IMR-90 (cell line): ENCODE measurements around the gene GNL2. TPM values are rescaled to one million over a fixed set of nuclear protein-coding genes. Genes with fewer than 3 reads are reported as not detected.
"Not testable (repeated sequence)": the region's sequence is repeated elsewhere in the genome, so short reads cannot be mapped to it uniquely, and the experiment has no call there.

Source experiments
- ATAC-seq: fragments of 200-7000 bp; cut with Tn5 transposase; 2 replicates; pipeline ENCODE4 v1.9.1; 2020; ENCODE audit warnings: low read depth, mild to moderate bottlenecking, moderate library complexity
- BruUV-seq: library from RNA; stranded (reverse); fragments of 400-500 nt; replicated peaks from 2 replicates; lab custom pipeline; 2021; lab: Mats Ljungman, UMichigan
- CTCF ChIA-PET: fragments of 300-600 bp; formaldehyde crosslinking; extraction: SDS; loops from one replicate; lab custom pipeline; 2021; ENCODE audit warnings: antibody characterized with exemption; lab: Yijun Ruan, JAX
- POLR2A ChIA-PET: fragments of 300-600 bp; sonication (Branson Sonifier 250); formaldehyde crosslinking; loops from one replicate; lab custom pipeline; 2022; ENCODE audit warnings: antibody characterized with exemption; ENCODE audit not compliant: unreplicated experiment; lab: Charles Lee
- DNase-seq: peaks from one replicate; pipeline ENCODE4 v3.0.0; 2013
- H2AFZ ChIP-seq: replicated peaks from 2 replicates; pipeline ENCODE3; 2013; ENCODE audit warnings: low read length, mild to moderate bottlenecking; ENCODE audit not compliant: poor library complexity
- H2AK5ac ChIP-seq: 2 replicates; pipeline ENCODE4 v1.6.1; 2013; ENCODE audit warnings: low read depth, low read length, inconsistent platforms
- H2AK9ac ChIP-seq: replicated peaks from 2 replicates; pipeline ENCODE3; 2013; ENCODE audit warnings: mild to moderate bottlenecking, low read depth, low read length, moderate library complexity; ENCODE audit not compliant: poor library complexity
- H2BK120ac ChIP-seq: 2 replicates; pipeline ENCODE4 v1.6.1; 2013; ENCODE audit warnings: low read depth, low read length, inconsistent platforms
- H2BK15ac ChIP-seq: 3 replicates; pipeline ENCODE4 v1.6.1; 2013; ENCODE audit warnings: low read depth, low read length, inconsistent platforms
- H2BK20ac ChIP-seq: 2 replicates; pipeline ENCODE4 v1.6.1; 2013; ENCODE audit warnings: low read depth, mild to moderate bottlenecking, inconsistent platforms, low read length, moderate library complexity
- H2BK5ac ChIP-seq: 2 replicates; pipeline ENCODE4 v1.6.1; 2013; ENCODE audit warnings: mild to moderate bottlenecking, low read depth, low read length, inconsistent platforms; ENCODE audit not compliant: poor library complexity, severe bottlenecking
- H3K14ac ChIP-seq: replicated peaks from 2 replicates; pipeline ENCODE4 v1.6.1; 2013; ENCODE audit warnings: low read depth, low read length, inconsistent platforms
- H3K18ac ChIP-seq: 2 replicates; pipeline ENCODE4 v1.6.1; 2013; ENCODE audit warnings: low read depth, low read length, control low read depth
- H3K23ac ChIP-seq: 2 replicates; pipeline ENCODE4 v1.6.1; 2013; ENCODE audit warnings: low read depth, low read length, inconsistent platforms
- H3K27ac ChIP-seq: 2 replicates; pipeline ENCODE4 v1.5.1; 2013; ENCODE audit warnings: mild to moderate bottlenecking, control low read depth, low read length; ENCODE audit not compliant: insufficient read depth
- H3K27me3 ChIP-seq: 2 replicates; pipeline ENCODE4 v1.6.1; 2013; ENCODE audit warnings: low read length; ENCODE audit not compliant: control insufficient read depth, insufficient read depth
- H3K36me3 ChIP-seq: 2 replicates; pipeline ENCODE4 v1.6.1; 2013; ENCODE audit warnings: low read length, mixed read lengths; ENCODE audit not compliant: control insufficient read depth, insufficient read depth
- H3K4ac ChIP-seq: 2 replicates; pipeline ENCODE4 v1.6.1; 2013; ENCODE audit warnings: low read depth, low read length, inconsistent platforms
- H3K4me1 ChIP-seq: 2 replicates; pipeline ENCODE4 v1.6.1; 2013; ENCODE audit warnings: low read length, mixed read lengths; ENCODE audit not compliant: control insufficient read depth, insufficient read depth
- H3K4me2 ChIP-seq: 2 replicates; pipeline ENCODE4 v1.6.1; 2013; ENCODE audit warnings: low read depth, mild to moderate bottlenecking, control low read depth, low read length, moderate library complexity
- H3K4me3 ChIP-seq: 2 replicates; pipeline ENCODE4 v1.5.1; 2013; ENCODE audit warnings: low read depth, mild to moderate bottlenecking, control low read depth, low read length, moderate library complexity; ENCODE audit not compliant: insufficient read depth
- H3K56ac ChIP-seq: 2 replicates; pipeline ENCODE4 v1.6.1; 2013; ENCODE audit warnings: low read length, inconsistent platforms; ENCODE audit not compliant: insufficient read depth; ENCODE audit errors: extremely low read depth
- H3K79me1 ChIP-seq, 2 experiments: 2 replicates each; pipeline ENCODE4 v1.6.1; 2013; ENCODE audit warnings: low read length in 2 of 2, inconsistent platforms in 1 of 2, low read depth in 1 of 2
- H3K9ac ChIP-seq: 2 replicates; pipeline ENCODE4 v1.6.1; 2013; ENCODE audit warnings: low read depth, low read length, control low read depth
- H3K9me1 ChIP-seq: 2 replicates; pipeline ENCODE4 v1.6.1; 2013; ENCODE audit warnings: low read length, inconsistent platforms; ENCODE audit not compliant: insufficient read depth
- H3K9me3 ChIP-seq: 2 replicates; pipeline ENCODE4 v1.6.1; 2013; ENCODE audit warnings: low read length; ENCODE audit not compliant: control insufficient read depth, insufficient read depth
- H4K20me1 ChIP-seq: 2 replicates; pipeline ENCODE4 v1.6.1; 2013; ENCODE audit warnings: low read length, inconsistent platforms; ENCODE audit not compliant: insufficient read depth
- H4K5ac ChIP-seq: 2 replicates; pipeline ENCODE4 v1.6.1; 2013; ENCODE audit warnings: mild to moderate bottlenecking, low read depth, low read length, control low read depth
- H4K8ac ChIP-seq, 2 experiments: 2 replicates each; pipeline ENCODE4 v1.6.1; 2013; ENCODE audit warnings: low read depth in 2 of 2, low read length in 2 of 2, control low read depth in 1 of 2, inconsistent platforms in 1 of 2
- H4K91ac ChIP-seq: 2 replicates; pipeline ENCODE4 v1.6.1; 2013; ENCODE audit warnings: low read depth, low read length, inconsistent platforms; ENCODE audit not compliant: insufficient read depth
- WGBS, 2 experiments: methylation state at CpG; one replicate each; pipeline versions ENCODE4 v1.1.5 to v1.1.7; 2013; ENCODE audit warnings: missing lambda C conversion rate in 2 of 2; ENCODE audit not compliant: insufficient read length in 1 of 2; ENCODE audit errors: extremely low coverage in 2 of 2; 5-methylcytosine and 5-hydroxymethylcytosine counted together
- dilution Hi-C: fragments of 300-500 bp; cut with HindIII; formaldehyde crosslinking; loops from one replicate; pipeline ENCODE4 v1.14.3; 2018; ENCODE audit warnings: low sequenced_read_pairs; ENCODE audit not compliant: unreplicated experiment
- in situ Hi-C: fragments of 300-500 bp; cut with MboI; formaldehyde crosslinking; loops from 3 replicates; pipeline ENCODE4 v1.14.3; 2019; ENCODE audit warnings: low sequenced_read_pairs, inconsistent platforms, mixed read lengths
- intact Hi-C: fragments of 100-400 bp; cut with micrococcal nuclease; formaldehyde crosslinking; loops from 2 replicates; pipeline ENCODE4 v1.10.0; 2022
- polyA plus RNA-seq, 3 experiments: library from polyadenylated mRNA; depleted of rRNA; stranded (reverse); fragments of >200 nt; gene quantifications; 2 replicates each; pipeline ENCODE4 v1.2.3, GENCODE V29; 2012; ENCODE audit warnings: low replicate concordance in 1 of 3
- total RNA-seq: library from RNA; depleted of rRNA; stranded (reverse); fragments of >200 nt; gene quantifications from 2 replicates; pipeline ENCODE4 v1.2.3, GENCODE V29; 2012

Gene GNL2
- total and polyA plus RNA-seq, 2 of the 4 experiments (the other 2 are of a cell fraction): 42.9 to 77.4 TPM

DNA sequence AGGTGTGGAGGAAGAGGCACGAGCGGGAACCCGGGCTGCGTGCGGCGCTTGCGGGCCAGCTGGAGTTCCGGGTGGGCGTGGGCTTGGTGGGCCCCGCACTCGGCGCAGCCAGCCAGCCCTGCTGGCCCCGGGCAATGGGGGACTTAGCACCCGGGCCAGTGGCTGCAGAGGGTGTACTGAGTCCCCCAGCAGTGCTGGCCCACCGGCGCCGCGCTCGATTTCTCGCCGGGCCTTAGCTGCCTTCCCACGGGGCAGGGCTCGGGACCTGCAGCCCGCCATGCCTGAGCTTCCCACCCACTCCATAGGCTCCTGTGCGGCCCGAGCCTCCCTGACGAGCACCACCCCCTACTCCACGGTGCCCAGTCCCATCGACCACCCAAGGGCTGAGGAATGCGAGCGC is 77.5 kb downstream of the GNL2 start:
- H3K79me1 ChIP-seq, H3K27ac ChIP-seq, H3K9me1 ChIP-seq, H3K14ac ChIP-seq, H3K56ac ChIP-seq, H3K9ac ChIP-seq, H2BK20ac ChIP-seq, in situ Hi-C loops, H2AK9ac ChIP-seq, H4K5ac ChIP-seq, POLR2A ChIA-PET, H3K4me3 ChIP-seq, H3K36me3 ChIP-seq, H3K18ac ChIP-seq, H3K4me2 ChIP-seq, dilution Hi-C loops, ATAC-seq, H4K91ac ChIP-seq, H2BK5ac ChIP-seq, H3K23ac ChIP-seq, H4K20me1 ChIP-seq, H3K4me1 ChIP-seq, DNase-seq, H2AFZ ChIP-seq, H2BK15ac ChIP-seq, H3K27me3 ChIP-seq, H2AK5ac ChIP-seq, intact Hi-C loops, H4K8ac ChIP-seq, H3K4ac ChIP-seq, H2BK120ac ChIP-seq, H3K9me3 ChIP-seq, BruUV-seq: not testable (repeated sequence)
- CTCF ChIA-PET: interaction anchor here (0.6 kb wide), 1 partner anchor 1401 kb away, joined by 3 read pairs; no protein-coding TSS in a partner anchor
- 88% methylated on average over 10 of the region's 31 CpGs; no CpG with 5 or more reads in 1 of the 2 experiments for WGBS, 2 experiments
